Hematopoietic multipotent progenitor cell (in vitro differentiated cells): ENCODE results near the gene POGLUT3. TPM values are rescaled to one million over a fixed set of nuclear protein-coding genes. Genes with fewer than 3 reads are reported as not detected.

Experiments used
- DNase-seq, 3 donors: peaks; one replicate each; pipeline ENCODE4 v3.0.0-alpha.2; 2011 to 2015; ENCODE audit warnings: low read depth in 2 of 3, low spot score in 2 of 3
- total RNA-seq: library from RNA; depleted of rRNA; stranded (reverse); fragments of >200 nt; gene quantifications from one replicate; pipeline ENCODE4 v1.2.3, GENCODE V29; 2012

The POGLUT3 gene
- total RNA-seq, 1 donor, result 5.4 TPM

DNA sequence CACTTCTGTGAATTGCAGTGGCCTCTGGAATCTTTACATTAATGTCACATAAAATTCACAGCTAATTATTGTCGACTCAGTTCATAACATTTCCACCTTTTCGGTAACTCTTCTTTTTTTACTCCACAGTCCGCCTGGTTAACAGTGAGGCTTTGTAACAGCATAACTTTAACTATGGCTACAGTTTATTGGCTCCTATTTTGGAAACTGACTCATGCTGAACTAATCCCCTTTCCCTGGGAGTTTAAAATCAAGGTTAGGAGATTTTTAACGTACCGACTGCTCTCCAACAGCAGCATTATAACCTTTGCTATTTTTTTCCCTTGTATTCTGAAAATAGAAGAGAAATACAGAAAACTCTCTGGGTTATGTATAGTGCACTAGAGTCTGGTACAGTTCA is 3.2 kb upstream of the POGLUT3 start:
- DNase-seq, result no peak

- DNase-seq, result no peak
These were observed 2.5 kb upstream of the POGLUT3 start for GRCh38 chr11:108500721-108501120.

GRCh38 chr11:108500169-108500568 is 2.0 kb upstream of the POGLUT3 start:
- DNase-seq, result no peak

DNA sequence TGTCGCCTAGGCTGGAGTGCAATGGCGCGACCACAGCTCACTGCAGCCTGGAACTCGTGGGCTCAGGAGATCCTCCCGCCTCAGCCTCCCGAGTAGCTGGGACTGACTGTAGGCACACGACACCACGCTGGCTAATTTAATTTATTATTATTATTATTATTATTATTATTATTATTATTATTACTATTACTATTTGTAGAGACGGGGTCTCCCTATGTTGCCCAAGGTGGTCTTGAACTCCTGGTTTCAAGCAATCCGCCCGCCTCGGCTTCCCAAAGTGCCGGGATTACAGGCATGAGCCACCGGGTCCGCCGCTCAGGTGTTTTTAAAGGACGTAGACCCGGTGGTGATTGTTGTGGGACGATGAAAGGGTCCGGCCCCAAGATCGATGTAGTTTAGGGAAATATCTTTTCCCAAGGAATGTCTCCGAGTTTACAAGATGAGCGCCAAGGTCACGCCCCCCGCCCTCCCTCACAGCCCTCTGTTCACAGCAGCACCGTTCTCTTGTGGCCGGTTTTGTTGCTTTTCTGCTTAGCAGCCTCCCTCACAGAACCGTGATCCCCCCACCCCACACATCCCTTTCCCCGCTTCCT is 728 bp upstream of the POGLUT3 start:
- DNase-seq, result no peak

DNA sequence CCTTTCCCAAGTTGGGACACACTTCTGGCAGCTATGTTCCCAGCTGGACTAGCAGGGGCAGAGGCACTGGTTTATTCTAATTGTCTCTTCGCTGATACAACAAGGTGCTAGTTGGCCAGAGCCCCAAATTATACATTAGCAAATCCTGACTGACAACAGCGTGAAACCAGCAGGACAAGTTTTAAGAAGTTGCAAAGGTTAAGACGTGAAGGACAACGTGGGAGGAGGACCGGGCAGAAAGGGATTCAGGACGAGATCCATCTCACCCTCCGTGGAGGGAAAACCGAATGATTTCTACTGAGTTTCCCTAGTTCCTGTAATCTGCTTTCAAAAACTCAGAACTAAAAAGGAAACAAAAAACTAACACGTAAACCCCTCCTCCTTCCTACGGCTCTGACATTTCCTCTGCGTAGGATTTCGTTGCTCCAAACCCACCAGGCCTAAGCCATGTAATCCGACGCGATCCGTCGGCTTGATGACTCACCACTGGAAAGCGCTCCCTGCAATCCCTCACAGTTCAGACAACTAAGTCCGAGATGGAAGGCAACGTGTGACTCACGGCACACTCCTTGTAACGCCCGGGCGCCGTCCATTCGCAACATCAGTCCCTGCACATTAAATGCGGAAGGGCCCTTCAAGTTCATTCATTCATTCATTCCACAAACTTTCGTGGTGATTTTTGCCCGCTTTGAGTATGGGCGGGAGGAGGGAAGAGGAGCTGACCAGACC is 703 bp downstream of the POGLUT3 start:
- DNase-seq, result peak; percentile 62 to 94 (median 93)

DNA sequence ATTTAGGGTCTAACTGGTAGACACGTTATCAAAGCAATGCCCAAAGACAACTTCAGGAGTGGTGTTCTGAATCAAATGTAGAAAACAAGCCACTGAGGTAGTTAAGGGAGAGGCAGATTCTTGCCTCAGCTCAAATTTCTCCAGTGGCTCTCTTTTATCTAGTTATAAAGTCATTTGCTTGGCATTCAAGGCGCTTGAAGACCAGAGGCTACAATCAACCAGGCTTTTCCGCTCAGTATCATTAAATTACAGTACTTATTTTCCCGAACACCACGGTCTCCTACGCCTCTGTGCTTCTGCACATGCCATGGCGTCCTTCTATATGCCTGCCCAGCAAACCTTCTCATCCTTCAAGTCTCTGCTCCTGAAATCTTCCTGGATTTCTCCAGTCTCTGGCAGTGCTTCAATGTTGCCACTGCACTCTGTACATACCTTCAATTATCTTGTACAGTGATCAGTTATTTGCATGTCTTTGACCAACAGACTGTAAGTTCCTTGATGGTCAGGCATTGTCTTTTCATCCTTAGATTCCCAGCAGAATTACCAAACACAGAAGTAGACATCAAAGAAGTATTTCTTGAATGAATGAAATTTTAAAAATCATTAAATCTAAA is 1.4 kb downstream of the POGLUT3 start:
- no peak for DNase-seq

GRCh38 chr11:108495326-108495725 is 2.9 kb downstream of the POGLUT3 start:
- DNase-seq, result no peak

- no peak for DNase-seq
These were observed 4.0 kb downstream of the POGLUT3 start for GRCh38 chr11:108494182-108494581.

DNA sequence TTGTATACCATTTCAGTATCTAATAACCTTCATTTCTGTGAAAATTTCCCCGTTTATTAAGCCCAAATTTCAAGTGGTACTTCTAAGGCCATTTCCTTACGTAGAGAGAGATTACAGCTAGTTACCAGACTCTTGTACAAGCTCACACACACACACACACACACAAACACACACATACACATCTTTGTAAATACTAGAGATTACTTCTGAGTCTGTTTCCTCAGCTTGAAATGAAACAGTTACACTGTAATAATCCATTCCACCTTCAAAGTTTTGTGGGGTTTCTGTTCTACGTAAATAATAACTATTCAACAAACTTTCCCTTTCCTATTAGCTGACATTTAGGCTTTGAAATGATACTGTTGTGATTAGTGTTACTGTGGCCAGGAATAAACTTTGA is 6.2 kb downstream of the POGLUT3 start:
- no peak for DNase-seq

- DNase-seq, result no peak
These were observed 11.4 kb downstream of the POGLUT3 start for GRCh38 chr11:108486828-108487227.

DNA sequence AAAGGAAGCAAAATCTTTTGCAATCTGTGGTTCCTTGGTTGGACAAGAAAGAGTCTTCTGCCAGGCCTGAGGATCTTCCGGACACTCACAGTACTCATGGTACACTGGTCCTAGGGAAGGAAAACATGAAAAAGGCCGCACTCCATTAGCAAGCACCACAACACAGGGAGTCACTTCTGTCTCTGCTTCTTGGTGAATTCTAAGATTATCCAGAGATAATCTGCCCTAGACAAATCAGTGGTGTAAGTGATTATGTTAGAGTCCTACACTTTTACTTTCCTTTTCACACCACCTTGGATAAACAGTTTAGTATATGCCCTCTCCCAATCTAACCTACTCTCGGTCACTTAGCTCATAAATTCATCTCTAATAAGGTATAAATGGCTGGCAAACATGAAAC is 11.9 kb downstream of the POGLUT3 start:
- no peak for DNase-seq

DNA sequence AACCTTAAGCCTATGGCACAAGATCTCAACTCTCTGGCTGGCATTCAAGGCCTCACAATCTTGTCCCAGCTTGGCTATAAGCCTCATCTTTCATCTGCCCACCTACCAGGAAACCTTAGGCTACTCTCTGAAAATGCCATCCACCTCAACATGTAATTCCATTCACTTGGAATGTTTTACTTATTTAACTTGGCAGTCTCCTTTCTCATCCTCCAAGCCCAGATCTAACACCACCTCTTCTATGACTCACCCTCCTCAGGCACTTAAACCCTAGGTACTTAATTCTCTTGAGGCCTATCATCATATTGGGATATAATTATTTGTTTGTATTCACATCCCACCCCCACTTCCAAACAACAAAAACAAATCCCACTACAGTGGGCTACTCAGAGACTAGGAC is 15.0 kb downstream of the POGLUT3 start:
- DNase-seq, result no peak

- no peak for DNase-seq
These were observed 23.3 kb downstream of the POGLUT3 start for GRCh38 chr11:108474664-108475463.

DNA sequence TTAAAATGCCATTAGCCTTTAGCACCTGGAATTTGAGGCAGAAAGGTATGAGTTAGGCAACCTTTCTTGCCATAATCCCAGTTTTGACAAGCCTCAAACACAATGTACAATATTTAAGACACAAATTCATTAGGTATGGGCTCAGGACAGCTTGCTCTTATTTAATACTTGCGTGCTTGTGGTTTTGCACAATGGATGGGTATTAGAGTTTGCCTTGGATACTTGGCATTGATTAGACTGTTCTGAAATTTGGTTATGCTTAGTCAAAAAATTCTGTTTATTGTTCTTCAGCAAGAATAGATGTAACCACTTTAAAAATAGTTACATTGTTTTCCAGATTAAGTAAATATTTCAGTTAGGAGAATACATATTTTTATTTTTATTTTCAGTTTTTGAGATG is 25.5 kb downstream of the POGLUT3 start:
- no peak for DNase-seq

- peak in 1 of 3 donors; percentile 34 for DNase-seq
These were observed 29.7 kb downstream of the POGLUT3 start for GRCh38 chr11:108468478-108468864.

DNA sequence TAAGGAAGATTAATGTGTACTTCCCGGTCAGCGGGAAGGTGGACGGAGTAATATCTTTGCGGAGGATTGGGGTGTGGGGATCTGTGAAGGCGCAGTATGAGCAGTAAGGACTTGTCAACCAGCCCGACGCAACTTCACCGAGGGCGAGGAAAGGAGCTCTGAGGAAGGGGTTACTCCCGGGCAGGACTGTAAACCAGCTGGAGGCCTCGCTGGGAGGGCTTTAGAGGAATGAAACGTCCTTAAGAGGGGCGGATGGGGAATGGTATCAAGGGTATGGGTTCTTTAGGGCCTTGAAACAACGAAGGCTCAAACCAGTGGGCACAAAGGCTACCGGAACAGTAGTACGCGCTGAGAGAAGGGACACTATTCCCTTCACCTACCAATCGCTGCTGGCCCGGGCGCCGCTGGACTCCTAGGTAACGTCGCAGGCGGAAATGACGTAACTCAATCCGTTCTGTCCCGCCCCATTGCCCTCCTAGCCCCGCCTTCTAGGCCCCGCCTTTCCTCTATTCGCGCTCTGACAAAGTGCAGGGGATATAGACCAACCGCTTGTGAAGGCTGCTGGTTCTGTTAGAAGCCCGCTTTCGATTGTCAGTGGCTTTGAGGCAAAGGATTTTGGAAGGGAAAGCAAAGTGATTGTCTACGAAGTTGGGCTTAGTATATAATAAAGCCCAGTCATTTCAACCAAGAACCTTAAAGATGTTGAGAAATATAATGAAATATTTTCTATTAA is 30.9 kb downstream of the POGLUT3 start, which contains the start of gene C11orf65:
TSS of gene C11orf65 (minus strand) at position 439 of the 733 bp plus-strand sequence. CDS start 5,970 bp downstream, outside the sequence.
- DNase-seq, result peak; percentile 92 to 98 (median 97)

DNA sequence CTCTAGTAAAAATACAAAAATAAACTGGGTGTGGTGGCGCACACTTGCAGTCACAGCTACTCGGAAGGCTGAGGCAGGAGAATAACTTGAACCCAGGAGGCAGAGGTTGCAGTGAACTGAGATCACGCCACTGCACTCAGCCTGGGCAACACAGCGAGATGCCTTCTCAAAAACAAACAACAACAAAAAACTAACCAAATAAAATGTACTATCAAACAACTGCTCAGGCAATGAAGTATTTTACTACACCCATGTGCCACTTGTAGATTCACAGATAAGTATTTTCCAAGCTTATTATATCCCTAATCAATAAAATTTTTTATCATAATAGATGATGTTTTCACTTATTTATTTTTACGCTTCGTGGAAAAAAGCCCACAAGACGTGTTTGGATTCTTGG is 31.8 kb downstream of the POGLUT3 start:
- no peak for DNase-seq

DNA sequence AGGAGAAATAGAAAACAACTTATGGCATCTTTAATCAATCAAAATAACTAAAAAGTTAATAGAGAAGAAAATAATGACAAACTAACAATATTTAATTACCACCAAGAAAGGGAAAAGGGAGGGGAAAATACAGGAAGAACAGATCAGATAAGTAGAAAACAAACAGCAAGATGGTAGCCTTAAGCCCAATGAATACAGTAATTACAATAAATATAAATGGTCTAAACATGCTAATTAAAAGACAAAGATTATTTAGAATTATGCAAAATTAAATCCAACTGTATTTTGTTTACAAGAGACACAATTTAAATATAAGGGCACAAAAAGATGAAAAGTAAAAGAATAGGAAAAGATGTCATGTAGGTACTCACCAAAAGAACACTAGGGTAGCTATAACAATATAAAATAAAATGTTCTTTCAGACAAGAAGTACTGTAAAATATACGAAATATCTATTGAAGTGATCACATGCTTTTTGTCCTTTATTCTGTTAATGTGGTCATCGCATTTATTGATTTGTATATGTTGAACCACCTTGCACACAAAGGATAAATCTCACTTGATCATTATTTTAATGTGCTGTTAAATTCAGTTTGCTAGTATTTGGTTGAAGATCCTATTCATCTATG is 44.9 kb downstream of the POGLUT3 start:
- DNase-seq, result no peak
